Tibial nerve (tissue), 4 donors: ENCODE data around the gene BST2.

ENCODE experiments used
- CTCF ChIP-seq, 5 experiments: fragments of 200-600 bp in 3 of 5; fragments of 450-650 bp in 2 of 5; sonication (generic) in 3 of 5; IDR thresholded peaks; one replicate each; pipeline ENCODE4 v1.5.1; 2016 to 2019; ENCODE audit warnings: antibody characterized with exemption in 5 of 5, mild to moderate bottlenecking in 3 of 5, moderate library complexity in 2 of 5
- EP300 ChIP-seq, 2 donors: sonication (generic); formaldehyde crosslinking; IDR thresholded peaks; one replicate each; pipeline ENCODE4 v1.6.1; 2017; ENCODE audit warnings: antibody characterized with exemption in 2 of 2, mild to moderate bottlenecking in 1 of 2
- POLR2A ChIP-seq, 2 donors: fragments of 450-650 bp; IDR thresholded peaks; one replicate each; pipeline ENCODE4 v1.6.1; 2017; ENCODE audit warnings: antibody characterized with exemption in 2 of 2, mild to moderate bottlenecking in 2 of 2, moderate library complexity in 2 of 2

- TF ChIP-seq CTCF (IDR thresholded peaks at IDR 0.05) = peak in 2 of 5 experiments; percentile 9 to 25
- TF ChIP-seq EP300 (IDR thresholded peaks at IDR 0.05) = peak; percentile 90 to 93
- peak; percentile 2 to 49 for TF ChIP-seq POLR2A (IDR thresholded peaks at IDR 0.05)
Observed at GRCh38 chr19:17419621-17420474, 14.4 kb upstream of the BST2 start, which contains the start of gene MVB12A.
